ENCODE data around the gene CCT7.
A peak's percentile ranks its signal among the peaks of the same experiment; 100 is the strongest.
"Not testable (repeated sequence)": the region's sequence is repeated elsewhere in the genome, so short reads cannot be mapped to it uniquely, and the experiment has no call there.

Gene CCT7

DNA sequence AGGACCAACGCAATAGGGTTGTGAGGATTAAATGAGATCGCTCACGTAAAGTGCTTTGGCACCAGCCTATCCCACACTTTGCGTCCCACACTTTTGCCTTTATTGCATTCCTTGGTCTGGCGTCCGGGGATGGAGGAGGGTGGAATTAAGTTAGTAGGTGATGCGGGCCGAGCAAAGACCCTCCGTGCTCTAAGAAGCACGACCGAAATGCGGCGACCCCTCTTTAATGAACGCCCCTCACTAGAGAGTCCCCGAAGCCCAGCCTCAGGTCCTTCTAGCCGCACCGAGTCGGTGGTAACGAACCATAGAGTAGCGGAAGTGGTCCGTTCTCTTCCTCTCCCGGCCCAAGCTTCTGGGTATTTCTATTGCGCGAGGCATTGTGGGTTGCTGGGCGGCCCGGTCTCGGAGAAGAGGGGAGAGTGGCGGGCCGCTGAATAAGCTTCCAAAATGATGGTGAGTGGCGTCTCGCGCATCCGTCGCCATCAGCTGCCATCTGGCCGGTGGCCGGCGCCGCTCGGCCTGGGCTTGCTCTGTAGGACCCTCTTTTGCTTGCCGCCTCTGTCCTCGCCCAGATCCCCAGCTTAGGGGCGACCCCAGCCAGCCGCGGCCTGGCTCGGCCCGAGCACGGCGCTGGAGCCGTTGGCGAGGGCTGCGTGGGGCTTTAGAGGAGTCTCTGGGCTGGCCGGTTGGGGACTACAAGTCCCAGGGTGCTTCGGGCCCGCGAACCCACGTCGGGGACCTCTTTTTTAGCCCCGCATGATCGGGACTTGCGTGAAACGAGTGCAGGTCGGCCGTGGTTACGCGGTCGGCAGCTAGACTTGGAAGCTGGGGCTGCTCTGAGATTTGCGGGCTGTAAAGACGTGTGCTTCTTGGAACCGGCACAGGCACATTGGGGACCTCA lies at the start of gene CCT7:
Gene CCT7 (plus strand): TSS at position 377 of the 901 bp plus-strand sequence. CDS start 71 bp downstream, at position 448.
- TF ChIP-seq, protein P1, sequence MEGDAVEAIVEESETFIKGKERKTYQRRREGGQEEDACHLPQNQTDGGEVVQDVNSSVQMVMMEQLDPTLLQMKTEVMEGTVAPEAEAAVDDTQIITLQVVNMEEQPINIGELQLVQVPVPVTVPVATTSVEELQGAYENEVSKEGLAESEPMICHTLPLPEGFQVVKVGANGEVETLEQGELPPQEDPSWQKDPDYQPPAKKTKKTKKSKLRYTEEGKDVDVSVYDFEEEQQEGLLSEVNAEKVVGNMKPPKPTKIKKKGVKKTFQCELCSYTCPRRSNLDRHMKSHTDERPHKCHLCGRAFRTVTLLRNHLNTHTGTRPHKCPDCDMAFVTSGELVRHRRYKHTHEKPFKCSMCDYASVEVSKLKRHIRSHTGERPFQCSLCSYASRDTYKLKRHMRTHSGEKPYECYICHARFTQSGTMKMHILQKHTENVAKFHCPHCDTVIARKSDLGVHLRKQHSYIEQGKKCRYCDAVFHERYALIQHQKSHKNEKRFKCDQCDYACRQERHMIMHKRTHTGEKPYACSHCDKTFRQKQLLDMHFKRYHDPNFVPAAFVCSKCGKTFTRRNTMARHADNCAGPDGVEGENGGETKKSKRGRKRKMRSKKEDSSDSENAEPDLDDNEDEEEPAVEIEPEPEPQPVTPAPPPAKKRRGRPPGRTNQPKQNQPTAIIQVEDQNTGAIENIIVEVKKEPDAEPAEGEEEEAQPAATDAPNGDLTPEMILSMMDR (IDR thresholded peaks at IDR 0.05), result no peak
- intact Hi-C loops (cut with DNase I; ENCODE audit: low total_unique reads), result loop anchor here (10.0 kb wide), 1 partner anchor 151 kb away; the partner anchor contains the start of gene ALMS1
- Histone ChIP-seq H3K27me3 (no peaks in the 10 kb centered on the region), H3K36me3 (peaks cover 3 to 18% (median 12%) of the 10 kb centered on the region in 3 donors), H3K9me3 (no peaks in the 10 kb centered on the region), H3K27ac (peak within 1 kb of the TSS; percentile 90 to 92), H3K4me1 (peaks cover 0 to 44% (median 30%) of the 10 kb centered on the region in 4 donors), H3K4me3 (peak within 1 kb of the TSS; percentile 69 to 86)
- DNase-seq, result peak; percentile 94

DNA sequence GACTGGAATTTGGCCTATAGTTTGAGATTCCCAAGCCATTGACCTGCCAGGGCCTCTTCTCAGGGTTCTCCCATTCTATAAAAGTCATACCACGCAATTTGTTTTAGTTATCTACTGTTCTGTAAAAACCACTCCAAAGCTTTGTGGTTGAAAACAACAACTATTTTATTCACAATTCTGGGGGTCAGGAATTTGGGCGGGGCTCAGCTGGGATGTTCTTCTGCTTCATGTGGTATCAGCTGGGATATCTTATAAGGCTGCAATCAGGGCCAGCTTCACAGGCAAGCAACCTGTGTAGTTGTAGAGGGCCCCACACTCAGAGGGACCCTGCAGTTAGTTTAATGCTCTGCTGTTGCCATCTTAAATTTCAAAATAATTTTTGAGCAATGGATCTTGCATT lies 48.1 kb upstream of the CCT7 start:
- TF ChIP-seq, protein P1 (IDR thresholded peaks at IDR 0.05), result no peak
- no peak overlapping the region for H3K27ac ChIP-seq
- intact Hi-C loops (cut with DNase I; ENCODE audit: low total_unique reads), result no loop called here
- H3K9me3 ChIP-seq, result peaks cover 0 to 10% (median 0%) of the 10 kb centered on the region in 3 donors
- no peak for DNase-seq
- no peak overlapping the region for H3K4me3 ChIP-seq
- H3K36me3 ChIP-seq, result no peaks in the 10 kb centered on the region
- H3K27me3 ChIP-seq, result peaks cover 0 to 16% of the 10 kb centered on the region in 2 donors
- H3K4me1 ChIP-seq, result no peaks in the 10 kb centered on the region

DNA sequence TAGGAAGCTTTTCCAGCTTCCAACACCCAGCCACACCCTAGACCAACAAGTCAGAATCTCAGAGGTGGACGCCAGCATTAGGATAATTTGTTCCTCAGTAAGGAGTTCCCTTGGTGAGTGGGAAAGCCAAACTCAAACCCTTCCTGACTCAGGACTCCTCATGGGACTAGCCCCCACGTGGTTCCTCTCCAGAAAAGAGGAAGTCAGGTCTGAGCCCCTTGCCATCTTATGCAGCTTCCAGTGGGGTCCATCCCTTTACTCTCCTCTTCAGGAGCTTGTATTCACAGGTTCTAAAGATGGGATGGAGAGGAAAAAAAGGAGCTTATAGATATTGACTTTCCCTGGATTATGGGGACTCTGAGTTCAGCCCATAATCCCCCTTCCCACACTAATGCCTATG lies 46.6 kb upstream of the CCT7 start:
- intact Hi-C loops (cut with DNase I; ENCODE audit: low total_unique reads), result no loop called here
- H3K4me3 ChIP-seq, result no peak overlapping the region

DNA sequence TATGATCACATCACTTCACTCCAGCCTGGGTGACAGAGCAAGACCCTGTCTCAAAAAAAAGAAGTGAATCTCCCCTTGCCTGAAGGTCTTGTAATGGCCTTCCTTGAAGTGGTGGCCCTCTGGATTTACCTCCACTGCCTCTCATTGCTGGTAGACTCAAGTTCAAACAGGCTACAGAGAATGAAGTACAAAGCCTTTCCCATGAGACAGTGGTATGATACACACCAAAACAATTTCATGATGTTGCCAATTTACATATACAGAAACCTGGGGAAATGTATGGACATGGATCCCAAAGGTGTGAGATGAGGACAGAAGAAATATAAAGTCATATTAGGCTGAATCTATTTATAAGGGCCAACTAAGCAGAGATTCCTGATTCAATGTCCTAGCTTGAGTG lies 36.5 kb upstream of the CCT7 start:
- no peaks in the 10 kb centered on the region for H3K36me3 ChIP-seq
- no peak overlapping the region for H3K27ac ChIP-seq
- H3K9me3 ChIP-seq, result no peaks in the 10 kb centered on the region
- H3K4me3 ChIP-seq, result no peak overlapping the region
- TF ChIP-seq, protein P1 (IDR thresholded peaks at IDR 0.05), result no peak
- DNase-seq, result no peak
- intact Hi-C loops (cut with DNase I; ENCODE audit: low total_unique reads), result no loop called here
- H3K4me1 ChIP-seq, result peaks cover 0 to 11% (median 9%) of the 10 kb centered on the region in 4 donors
- peaks cover 0 to 61% of the 10 kb centered on the region in 2 donors for H3K27me3 ChIP-seq

More for the DNA sequence above, 46.6 kb upstream of the CCT7 start:
- H3K27ac ChIP-seq, result no peak overlapping the region
- peaks cover 0 to 16% of the 10 kb centered on the region in 2 donors for H3K27me3 ChIP-seq
- no peaks in the 10 kb centered on the region for H3K4me1 ChIP-seq
- no peak for DNase-seq
- TF ChIP-seq, protein P1 (IDR thresholded peaks at IDR 0.05), result no peak
- peaks cover 0 to 10% (median 0%) of the 10 kb centered on the region in 3 donors for H3K9me3 ChIP-seq
- no peaks in the 10 kb centered on the region for H3K36me3 ChIP-seq

DNA sequence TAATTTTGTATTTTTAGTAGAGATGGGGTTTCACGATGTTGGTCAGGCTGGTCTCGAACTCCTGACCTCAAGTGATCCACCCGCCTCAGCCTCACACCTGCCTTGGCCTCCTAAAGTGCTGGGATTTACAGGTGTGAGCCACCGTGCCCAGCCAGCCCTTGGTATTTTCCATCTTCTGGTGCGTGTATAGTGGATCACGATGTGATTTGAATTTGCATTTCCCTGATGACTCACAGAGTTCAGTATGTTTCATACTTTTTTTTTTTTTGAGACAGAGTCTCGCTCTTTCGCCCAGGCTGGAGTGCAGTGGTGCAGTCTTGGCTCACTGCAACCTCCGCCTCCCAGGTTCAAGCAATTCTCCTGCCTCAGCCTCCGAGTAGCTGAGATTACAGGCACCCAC lies 33.8 kb upstream of the CCT7 start:
- intact Hi-C loops (cut with DNase I; ENCODE audit: low total_unique reads); H3K9me3 ChIP-seq; H3K36me3 ChIP-seq; H3K4me3 ChIP-seq; DNase-seq; H3K27ac ChIP-seq: not testable (repeated sequence)
- H3K27me3 ChIP-seq, result peaks cover 0 to 79% of the 10 kb centered on the region in 2 donors
- peaks cover 0 to 19% (median 15%) of the 10 kb centered on the region in 4 donors for H3K4me1 ChIP-seq

All from tibial artery (tissue), 4 donors.